Measurements from ENCODE around the gene MRPL58. TPM values are rescaled to one million over a fixed set of nuclear protein-coding genes. Genes with fewer than 3 reads are reported as not detected.

Gene MRPL58
- total RNA-seq, 4 donors from 2014 or later: 97.9 to 141 (median 107) TPM

GRCh38 chr17:74992223-74992622 lies 20.2 kb upstream of the MRPL58 start:
- H3K27ac ChIP-seq: no peak overlapping the region
- in situ Hi-C loops (cut with MboI; ENCODE audit: low sequenced_read_pairs in 4 of 4) (no loop called here), intact Hi-C loops (cut with DNase I; ENCODE audit: low total_unique reads) (no loop called here)
- no peaks in the 10 kb centered on the region for H3K27me3 ChIP-seq
- DNase-seq (no peak), ATAC-seq (no peak)
- H3K36me3 ChIP-seq: no peaks in the 10 kb centered on the region
- TF ChIP-seq, protein P1, sequence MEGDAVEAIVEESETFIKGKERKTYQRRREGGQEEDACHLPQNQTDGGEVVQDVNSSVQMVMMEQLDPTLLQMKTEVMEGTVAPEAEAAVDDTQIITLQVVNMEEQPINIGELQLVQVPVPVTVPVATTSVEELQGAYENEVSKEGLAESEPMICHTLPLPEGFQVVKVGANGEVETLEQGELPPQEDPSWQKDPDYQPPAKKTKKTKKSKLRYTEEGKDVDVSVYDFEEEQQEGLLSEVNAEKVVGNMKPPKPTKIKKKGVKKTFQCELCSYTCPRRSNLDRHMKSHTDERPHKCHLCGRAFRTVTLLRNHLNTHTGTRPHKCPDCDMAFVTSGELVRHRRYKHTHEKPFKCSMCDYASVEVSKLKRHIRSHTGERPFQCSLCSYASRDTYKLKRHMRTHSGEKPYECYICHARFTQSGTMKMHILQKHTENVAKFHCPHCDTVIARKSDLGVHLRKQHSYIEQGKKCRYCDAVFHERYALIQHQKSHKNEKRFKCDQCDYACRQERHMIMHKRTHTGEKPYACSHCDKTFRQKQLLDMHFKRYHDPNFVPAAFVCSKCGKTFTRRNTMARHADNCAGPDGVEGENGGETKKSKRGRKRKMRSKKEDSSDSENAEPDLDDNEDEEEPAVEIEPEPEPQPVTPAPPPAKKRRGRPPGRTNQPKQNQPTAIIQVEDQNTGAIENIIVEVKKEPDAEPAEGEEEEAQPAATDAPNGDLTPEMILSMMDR (IDR thresholded peaks at IDR 0.05 in 4 of 5, conservative IDR thresholded peaks at IDR 0.05 in 1 of 5): no peak
- no peak for TF ChIP-seq POLR2A (IDR thresholded peaks at IDR 0.05)
- no peak overlapping the region for H3K4me3 ChIP-seq
- H3K9me3 ChIP-seq: no peaks in the 10 kb centered on the region
- peaks cover 4 to 16% of the 10 kb centered on the region in 2 donors for H3K4me1 ChIP-seq

- in situ Hi-C loops (cut with MboI; ENCODE audit: low sequenced_read_pairs in 4 of 4): no loop called here
- TF ChIP-seq POLR2A (IDR thresholded peaks at IDR 0.05): no peak
- TF ChIP-seq, protein P1 (IDR thresholded peaks at IDR 0.05 in 4 of 5, conservative IDR thresholded peaks at IDR 0.05 in 1 of 5): no peak
- no peaks in the 10 kb centered on the region for H3K36me3 ChIP-seq
- H3K27me3 ChIP-seq: no peaks in the 10 kb centered on the region
- no peak for ATAC-seq
- no peak overlapping the region for H3K4me3 ChIP-seq
- H3K4me1 ChIP-seq: peaks cover 0 to 13% of the 10 kb centered on the region in 2 donors
- H3K27ac ChIP-seq: no peak overlapping the region
- intact Hi-C loops (cut with DNase I; ENCODE audit: low total_unique reads): no loop called here
- H3K9me3 ChIP-seq: no peaks in the 10 kb centered on the region
- DNase-seq: no peak
Measured at GRCh38 chr17:74994440-74994839, 18.0 kb upstream of the MRPL58 start.

DNA sequence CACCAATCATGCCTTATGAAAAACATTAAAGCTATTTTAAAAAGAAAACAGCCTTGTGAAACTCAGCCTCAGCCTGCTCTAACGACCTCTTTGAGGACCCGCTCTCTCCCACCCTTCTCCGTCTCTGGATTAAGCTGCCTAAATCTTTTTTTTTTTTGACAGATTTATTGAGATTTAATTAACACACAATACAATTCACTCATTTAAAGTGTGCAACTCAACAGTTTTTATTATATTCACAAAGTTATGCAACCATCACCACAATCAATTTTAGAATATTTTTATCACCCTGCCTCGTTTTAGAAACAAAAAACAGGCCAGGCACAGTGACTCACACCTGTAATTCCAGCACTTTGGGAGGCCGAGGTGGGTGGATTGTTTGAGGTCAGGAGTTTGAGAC lies 16.6 kb upstream of the MRPL58 start:
- no peak for DNase-seq
- no peaks in the 10 kb centered on the region for H3K9me3 ChIP-seq
- H3K27me3 ChIP-seq: no peaks in the 10 kb centered on the region
- H3K36me3 ChIP-seq: no peaks in the 10 kb centered on the region
- no peak for ATAC-seq
- TF ChIP-seq, protein P1 (IDR thresholded peaks at IDR 0.05 in 4 of 5, conservative IDR thresholded peaks at IDR 0.05 in 1 of 5): no peak
- no peak for TF ChIP-seq POLR2A (IDR thresholded peaks at IDR 0.05)
- intact Hi-C loops (cut with DNase I; ENCODE audit: low total_unique reads): no loop called here
- H3K4me1 ChIP-seq: no peaks in the 10 kb centered on the region
- H3K4me3 ChIP-seq: no peak overlapping the region
- in situ Hi-C loops (cut with MboI; ENCODE audit: low sequenced_read_pairs in 4 of 4): no loop called here
- H3K27ac ChIP-seq: no peak overlapping the region

DNA sequence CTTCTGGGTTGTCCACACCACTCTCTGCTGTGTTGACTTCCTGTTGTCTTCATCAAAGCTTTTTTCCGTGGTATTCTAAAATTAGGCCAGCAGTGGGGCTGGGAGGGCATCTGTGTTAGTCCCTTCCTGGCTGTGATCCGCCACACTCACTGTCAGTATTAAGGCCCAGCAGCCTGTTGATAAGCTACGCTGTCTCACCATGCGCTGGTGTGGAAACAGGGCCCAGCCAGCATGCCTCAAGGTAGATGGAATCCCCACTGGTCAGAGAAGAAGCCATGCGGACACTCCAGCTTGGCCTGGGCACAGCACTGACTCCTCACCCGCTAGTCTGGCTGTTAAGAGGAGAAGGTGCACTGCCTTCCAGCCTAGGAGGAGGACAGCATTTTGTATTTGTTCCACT lies 13.7 kb upstream of the MRPL58 start:
- no peak for DNase-seq
- no peaks in the 10 kb centered on the region for H3K9me3 ChIP-seq
- H3K27ac ChIP-seq: no peak overlapping the region
- H3K36me3 ChIP-seq: peaks cover 0 to 4% of the 10 kb centered on the region in 2 donors
- no peaks in the 10 kb centered on the region for H3K4me1 ChIP-seq
- H3K4me3 ChIP-seq: no peak overlapping the region
- in situ Hi-C loops (cut with MboI; ENCODE audit: low sequenced_read_pairs in 4 of 4): no loop called here
- TF ChIP-seq, protein P1 (IDR thresholded peaks at IDR 0.05 in 4 of 5, conservative IDR thresholded peaks at IDR 0.05 in 1 of 5): no peak
- no peaks in the 10 kb centered on the region for H3K27me3 ChIP-seq
- ATAC-seq: no peak
- intact Hi-C loops (cut with DNase I; ENCODE audit: low total_unique reads): no loop called here

GRCh38 chr17:74999523-74999922 lies 12.9 kb upstream of the MRPL58 start:
- DNase-seq: no peak
- no peaks in the 10 kb centered on the region for H3K4me1 ChIP-seq
- intact Hi-C loops (cut with DNase I; ENCODE audit: low total_unique reads): no loop called here
- TF ChIP-seq, protein P1 (IDR thresholded peaks at IDR 0.05 in 4 of 5, conservative IDR thresholded peaks at IDR 0.05 in 1 of 5): no peak
- TF ChIP-seq POLR2A (IDR thresholded peaks at IDR 0.05): no peak
- no peaks in the 10 kb centered on the region for H3K9me3 ChIP-seq
- H3K4me3 ChIP-seq: no peak overlapping the region
- peaks cover 0 to 4% of the 10 kb centered on the region in 2 donors for H3K36me3 ChIP-seq
- ATAC-seq: no peak
- in situ Hi-C loops (cut with MboI; ENCODE audit: low sequenced_read_pairs in 4 of 4): no loop called here
- no peaks in the 10 kb centered on the region for H3K27me3 ChIP-seq
- H3K27ac ChIP-seq: no peak overlapping the region

All from gastrocnemius medialis (tissue), 4 donors.